Activated CD8-positive, alpha-beta T cell treated with anti-CD3 and anti-CD28 coated beads for 36 hours (primary cell): Measurements from ENCODE around the gene CEP192. TPM values are rescaled to one million over a fixed set of nuclear protein-coding genes. Genes with fewer than 3 reads are reported as not detected.

Experiments used
- ATAC-seq: fragments of 200-7000 bp; cut with Tn5 transposase; one replicate; pipeline ENCODE4 v1.10.0; 2021; ENCODE audit warnings: mild to moderate bottlenecking, moderate library complexity
- CTCF ChIA-PET: fragments of 350-600 bp; sonication (Branson Sonifier 250); formaldehyde crosslinking; loops from one replicate; lab custom pipeline; 2021; ENCODE audit warnings: antibody characterized with exemption; lab: Charles Lee
- POLR2A ChIA-PET: fragments of 350-600 bp; sonication (Branson Sonifier 250); formaldehyde crosslinking; loops from one replicate; lab custom pipeline; 2021; ENCODE audit warnings: antibody characterized with exemption; lab: Charles Lee
- DNase-seq: peaks from one replicate; pipeline ENCODE4 v3.0.0-alpha.2; 2020
- H3K27ac Mint-ChIP-seq: one replicate; pipeline ENCODE4 v1.8.0; 2021; ENCODE audit warnings: mild to moderate bottlenecking, mixed read lengths
- H3K27me3 Mint-ChIP-seq: one replicate; pipeline ENCODE4 v1.8.0; 2021; ENCODE audit warnings: mixed read lengths
- H3K36me3 Mint-ChIP-seq: one replicate; pipeline ENCODE4 v1.8.0; 2021; ENCODE audit warnings: low read depth, mixed read lengths
- H3K4me1 Mint-ChIP-seq: one replicate; pipeline ENCODE4 v1.8.0; 2021; ENCODE audit warnings: low read depth, mixed read lengths
- H3K4me3 Mint-ChIP-seq: one replicate; pipeline ENCODE4 v1.8.0; 2021; ENCODE audit warnings: mild to moderate bottlenecking, moderate library complexity, mixed read lengths
- H3K9me3 Mint-ChIP-seq: one replicate; pipeline ENCODE4 v1.8.0; 2021; ENCODE audit warnings: mixed read lengths
- CTCF ChIP-seq: fragments of 200-600 bp; IDR thresholded peaks from one replicate; pipeline ENCODE4 v1.8.0; 2022; ENCODE audit warnings: antibody characterized with exemption, mild to moderate bottlenecking
- intact Hi-C: fragments of 100-400 bp; cut with micrococcal nuclease; formaldehyde crosslinking; loops from one replicate; pipeline ENCODE4 v1.10.0; 2022
- total RNA-seq, 2 experiments: library from RNA; stranded (reverse); gene quantifications; one replicate each; pipeline ENCODE4 v1.2.3, GENCODE V29; 2021

The CEP192 gene
- total RNA-seq, 2 experiments from 2014 or later: 39.5 to 42.9 TPM

GRCh38 chr18:13032173-13032572 is 41.0 kb downstream of the CEP192 start:
- no peak for TF ChIP-seq CTCF
- peak overlapping the region; percentile 28 for H3K27ac Mint-ChIP-seq
- ATAC-seq: no peak
- intact Hi-C loops: no loop called here
- ChIA-PET CTCF (no interaction called here), POLR2A (no interaction called here)
- H3K27me3 Mint-ChIP-seq: no peaks in the 10 kb centered on the region
- H3K9me3 Mint-ChIP-seq: no peaks in the 10 kb centered on the region
- peaks cover 34% of the 10 kb centered on the region for H3K36me3 Mint-ChIP-seq
- no peak overlapping the region for H3K4me3 Mint-ChIP-seq
- peaks cover 12% of the 10 kb centered on the region for H3K4me1 Mint-ChIP-seq
- DNase-seq: peak; percentile 12

- H3K36me3 Mint-ChIP-seq: peaks cover 32% of the 10 kb centered on the region
- ChIA-PET POLR2A (no interaction called here), CTCF (interaction anchor here (1.4 kb wide), 1 partner anchor 31 kb away, joined by 3 read pairs; no protein-coding TSS in a partner anchor)
- H3K4me1 Mint-ChIP-seq: peaks cover 12% of the 10 kb centered on the region
- DNase-seq: no peak
- no peak overlapping the region for H3K4me3 Mint-ChIP-seq
- no peak for TF ChIP-seq CTCF
- no peaks in the 10 kb centered on the region for H3K27me3 Mint-ChIP-seq
- H3K27ac Mint-ChIP-seq: no peak overlapping the region
- no peaks in the 10 kb centered on the region for H3K9me3 Mint-ChIP-seq
- no peak for ATAC-seq
- intact Hi-C loops: no loop called here
Measured at GRCh38 chr18:13035249-13035914, 44.2 kb downstream of the CEP192 start.

- TF ChIP-seq CTCF: no peak
- Mint-ChIP-seq H3K9me3 (no peaks in the 10 kb centered on the region), H3K4me3 (no peak overlapping the region), H3K27me3 (no peaks in the 10 kb centered on the region), H3K4me1 (peaks cover 8% of the 10 kb centered on the region), H3K36me3 (peaks cover 35% of the 10 kb centered on the region), H3K27ac (no peak overlapping the region)
- intact Hi-C loops: no loop called here
- ATAC-seq (no peak), DNase-seq (no peak)
- CTCF ChIA-PET: no interaction called here
- POLR2A ChIA-PET: interaction anchor here (2.1 kb wide), 1 partner anchor 13 kb away, joined by 4 read pairs; no protein-coding TSS in a partner anchor
Measured at GRCh38 chr18:13036622-13037320, 45.6 kb downstream of the CEP192 start.

- no peak overlapping the region for H3K4me3 Mint-ChIP-seq
- POLR2A ChIA-PET: no interaction called here
- H3K36me3 Mint-ChIP-seq: peaks cover 47% of the 10 kb centered on the region
- peaks cover 2% of the 10 kb centered on the region for H3K4me1 Mint-ChIP-seq
- H3K9me3 Mint-ChIP-seq: peaks cover 3% of the 10 kb centered on the region
- H3K27ac Mint-ChIP-seq: no peak overlapping the region
- ATAC-seq (no peak), DNase-seq (no peak)
- CTCF ChIA-PET: interaction anchor here (0.7 kb wide), 1 partner anchor 13 kb away, joined by 3 read pairs; no protein-coding TSS in a partner anchor
- TF ChIP-seq CTCF: no peak
- no peaks in the 10 kb centered on the region for H3K27me3 Mint-ChIP-seq
- intact Hi-C loops: no loop called here
Measured at GRCh38 chr18:13039806-13040205, 48.6 kb downstream of the CEP192 start.

- Mint-ChIP-seq H3K27ac (no peak overlapping the region), H3K27me3 (no peaks in the 10 kb centered on the region), H3K4me3 (no peak overlapping the region), H3K4me1 (peaks cover 2% of the 10 kb centered on the region), H3K9me3 (peaks cover 6% of the 10 kb centered on the region), H3K36me3 (peaks cover 69% of the 10 kb centered on the region)
- ATAC-seq (no peak), DNase-seq (no peak)
- intact Hi-C loops: no loop called here
- no peak for TF ChIP-seq CTCF
- POLR2A ChIA-PET: no interaction called here
- CTCF ChIA-PET: no interaction called here
Measured at GRCh38 chr18:13043066-13043465, 51.9 kb downstream of the CEP192 start.
